SIG-M5 treated with dmso at 0.1 percent for 504 hours (cell line): ENCODE measurements around the gene MICAL3.
"Not testable (repeated sequence)": the region's sequence is repeated elsewhere in the genome, so short reads cannot be mapped to it uniquely, and the experiment has no call there.

Experiments
- DNase-seq: peaks from one replicate; lab custom pipeline; 2025; ENCODE audit not compliant: unreplicated experiment; lab: John Stamatoyannopoulos, UW

MICAL3 gene

DNA sequence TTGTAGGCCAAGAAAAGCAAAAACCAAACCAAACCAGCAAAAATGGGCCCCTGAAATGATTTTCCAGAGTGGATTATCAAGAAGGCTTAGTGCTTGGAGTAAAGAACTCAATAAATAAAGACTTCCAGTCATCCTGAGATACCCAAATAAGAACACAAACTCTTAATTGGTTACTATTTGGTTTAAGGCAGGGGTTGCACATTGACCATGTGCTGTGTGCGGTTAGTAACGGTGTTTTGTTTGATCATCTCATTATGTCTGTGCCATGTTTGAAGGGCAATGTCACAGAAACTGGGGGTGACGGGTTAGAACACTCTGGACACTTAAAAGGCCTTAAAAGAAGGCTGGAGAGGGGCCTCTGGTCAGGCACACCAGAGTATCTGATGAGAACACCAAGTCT lies 9.7 kb upstream of the MICAL3 start:
- no peak for DNase-seq

DNA sequence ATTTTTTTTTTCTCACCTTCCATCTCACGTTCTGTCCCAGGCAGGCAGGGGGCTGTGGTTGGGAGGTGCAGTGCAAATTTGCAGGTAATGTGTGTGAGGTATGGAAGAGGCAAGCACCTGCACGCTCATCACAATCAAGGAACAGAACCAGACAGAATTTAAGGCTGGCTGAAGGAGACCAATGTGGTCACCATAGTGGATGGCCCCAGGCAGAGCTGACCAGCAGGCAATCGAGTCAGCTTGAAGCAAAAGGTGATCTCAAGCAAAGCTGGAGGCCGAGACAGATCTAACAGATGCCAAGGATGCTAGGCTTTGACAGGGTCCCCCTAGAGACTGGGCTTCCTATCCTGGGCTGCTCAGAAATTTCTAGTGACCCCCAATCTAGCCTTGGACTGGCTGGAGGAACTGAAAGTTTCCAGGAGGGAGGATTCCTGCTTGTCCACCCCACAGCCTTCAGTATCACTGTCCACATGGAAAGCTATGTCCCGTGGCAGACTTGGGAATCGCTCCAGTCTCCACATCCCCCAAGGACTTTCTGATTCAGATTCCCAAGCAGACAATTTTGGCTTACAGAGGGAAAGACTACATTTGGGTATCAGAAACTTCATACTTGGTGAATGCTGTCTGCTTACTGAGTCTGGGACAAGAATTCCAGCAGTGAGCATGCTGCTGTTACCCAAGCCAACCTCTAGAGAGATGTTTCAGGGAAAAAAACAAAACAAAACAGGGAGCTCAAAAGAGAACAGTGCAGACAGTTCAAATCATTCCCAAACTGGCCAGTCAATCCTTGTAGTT lies 9.0 kb upstream of the MICAL3 start:
- DNase-seq = no peak

DNA sequence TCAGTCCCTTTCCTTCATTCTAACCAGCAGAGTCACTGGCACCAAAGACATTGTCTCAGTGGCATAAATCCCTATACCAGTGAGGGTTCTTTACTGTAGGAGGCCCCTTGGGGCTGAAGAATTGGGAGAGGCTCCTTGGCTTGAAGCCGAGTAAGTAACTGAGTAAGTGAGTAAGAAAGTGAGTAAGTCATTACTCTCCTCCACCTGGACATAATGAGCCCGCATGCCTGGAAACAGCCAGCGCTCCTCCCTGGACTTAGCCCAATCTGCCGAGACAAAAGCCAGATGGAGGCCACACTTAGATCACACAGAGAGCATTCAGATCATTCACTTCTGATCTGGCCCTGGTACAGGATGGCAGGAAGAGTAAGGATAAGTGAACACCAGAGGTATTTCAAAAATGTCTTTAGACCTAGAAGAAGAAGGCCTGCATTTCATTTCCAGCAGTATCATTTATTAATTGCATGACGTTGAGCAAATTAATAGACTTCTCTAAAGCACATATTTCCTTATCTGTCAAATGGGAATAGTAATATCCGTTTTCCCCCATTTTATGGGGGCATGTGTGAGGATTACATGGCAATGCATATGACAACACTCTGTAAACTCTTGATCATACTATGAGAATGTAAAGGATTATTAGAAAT lies 8.2 kb upstream of the MICAL3 start:
- no peak for DNase-seq

DNA sequence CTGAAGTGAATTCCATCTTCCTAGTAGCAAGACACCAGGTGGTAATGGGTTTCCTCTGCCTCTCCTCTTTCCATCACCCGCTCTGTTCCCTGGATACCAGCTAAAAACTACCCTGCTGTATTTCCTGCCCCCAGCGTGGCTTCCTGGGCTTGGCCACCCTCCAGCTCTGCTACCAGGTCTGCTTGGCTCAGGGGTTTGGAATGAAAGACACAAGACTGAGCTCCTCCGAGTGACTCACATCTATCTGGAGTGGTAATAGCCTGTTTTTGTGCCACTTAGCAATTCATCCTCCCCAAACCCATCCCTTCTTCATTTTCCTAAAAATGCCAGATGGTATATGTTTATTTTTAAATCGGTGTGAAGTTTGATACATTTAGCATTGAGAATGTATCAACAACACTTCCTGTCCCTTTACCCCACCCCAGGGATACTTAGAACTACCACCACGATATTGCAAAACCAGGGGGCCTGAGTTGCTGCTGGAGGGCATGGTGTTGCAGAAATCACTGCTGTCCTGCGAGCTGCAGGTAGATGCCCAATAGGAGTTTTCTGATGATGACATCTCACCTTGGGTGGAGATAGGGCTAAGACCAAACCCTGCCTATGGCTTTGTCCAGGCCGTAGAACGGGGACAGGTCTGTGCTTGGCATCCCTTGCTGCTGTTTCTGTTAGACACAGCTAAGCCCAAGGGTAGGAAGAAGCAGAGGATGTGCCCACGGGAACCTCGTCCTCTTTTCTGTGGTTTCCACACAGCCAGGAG lies 7.5 kb upstream of the MICAL3 start:
- DNase-seq = no peak

DNA sequence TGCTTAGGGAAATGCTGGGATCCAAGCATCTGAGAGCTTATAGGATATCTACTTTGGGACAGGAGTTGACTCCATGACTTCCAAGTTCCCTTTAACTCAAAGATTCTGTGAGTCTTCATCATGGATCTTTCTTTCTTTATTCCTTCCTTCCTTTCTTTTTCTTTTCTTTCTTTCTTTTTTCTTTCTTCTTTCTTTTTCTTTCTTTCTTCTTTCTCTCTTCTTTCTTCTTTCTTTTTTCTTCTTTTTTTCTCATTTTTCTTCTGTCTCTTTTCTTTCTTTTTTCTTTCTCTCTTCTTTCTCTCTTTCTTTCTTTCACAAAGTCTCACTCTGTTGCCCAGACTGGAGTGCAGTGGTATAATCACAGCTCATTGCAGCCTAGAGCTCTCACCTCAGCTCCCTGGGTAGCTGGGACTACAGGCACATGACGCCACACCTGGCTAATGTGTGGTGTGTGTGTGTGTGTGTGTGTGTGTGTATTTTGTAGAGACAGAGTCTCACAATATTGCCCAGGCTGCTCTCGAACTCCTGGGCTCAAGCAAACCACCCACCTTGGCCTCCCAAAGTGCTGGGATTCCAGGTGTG lies 5.4 kb upstream of the MICAL3 start:
- no peak for DNase-seq

DNA sequence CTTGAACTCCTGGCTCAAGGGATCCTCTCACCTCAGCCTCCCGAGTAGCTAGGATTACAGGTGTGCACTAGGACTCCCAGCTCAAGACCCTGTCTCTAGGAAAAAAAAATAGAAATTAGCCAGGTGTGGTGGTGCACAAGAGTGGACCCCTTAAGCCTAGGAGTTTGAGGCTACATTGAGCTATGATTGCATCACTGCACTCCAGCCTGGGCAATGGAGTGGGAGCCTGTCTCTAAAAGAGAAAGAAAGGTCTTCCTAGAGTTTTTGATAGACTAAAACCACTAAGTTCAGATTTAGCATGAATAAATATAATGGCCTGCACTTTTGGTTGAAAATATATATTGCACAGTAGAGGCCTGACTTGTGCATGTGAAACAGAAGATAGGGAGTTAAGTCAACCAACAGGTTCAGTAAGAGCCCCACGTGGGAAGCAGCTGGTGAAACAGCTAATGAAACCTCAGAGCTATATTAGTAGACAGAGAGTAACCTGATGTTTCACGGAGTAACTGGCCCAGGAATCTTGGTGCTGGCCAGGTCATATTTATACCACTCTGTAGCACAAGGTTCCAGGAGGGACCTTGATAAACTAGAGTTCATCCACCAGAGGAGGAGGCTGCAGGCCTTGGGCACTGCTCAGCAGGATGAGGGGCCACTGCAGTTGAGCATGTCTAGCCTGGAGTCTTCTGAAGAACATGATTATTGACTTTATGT lies 4.6 kb upstream of the MICAL3 start:
- no peak for DNase-seq

DNA sequence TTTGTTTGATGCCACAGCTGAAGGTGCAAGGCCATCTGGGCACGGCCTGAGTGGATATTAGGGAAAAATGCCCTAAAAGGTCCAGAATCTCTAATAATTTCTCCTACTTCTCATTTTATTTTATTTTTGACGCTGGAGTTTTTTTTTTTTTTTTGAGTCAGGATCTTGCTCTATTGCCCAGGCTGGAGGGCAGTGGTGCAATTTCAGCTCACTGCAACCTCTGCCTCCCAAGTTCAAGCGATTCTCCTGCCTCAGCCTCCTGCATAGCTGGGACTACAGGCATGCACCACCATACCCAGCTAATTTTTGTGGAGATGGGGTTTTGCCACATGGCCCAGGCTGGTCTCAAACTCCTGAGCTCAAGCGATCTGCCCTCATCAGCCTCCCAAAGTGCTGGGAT lies 1.5 kb upstream of the MICAL3 start:
- not testable (repeated sequence) for DNase-seq

DNA sequence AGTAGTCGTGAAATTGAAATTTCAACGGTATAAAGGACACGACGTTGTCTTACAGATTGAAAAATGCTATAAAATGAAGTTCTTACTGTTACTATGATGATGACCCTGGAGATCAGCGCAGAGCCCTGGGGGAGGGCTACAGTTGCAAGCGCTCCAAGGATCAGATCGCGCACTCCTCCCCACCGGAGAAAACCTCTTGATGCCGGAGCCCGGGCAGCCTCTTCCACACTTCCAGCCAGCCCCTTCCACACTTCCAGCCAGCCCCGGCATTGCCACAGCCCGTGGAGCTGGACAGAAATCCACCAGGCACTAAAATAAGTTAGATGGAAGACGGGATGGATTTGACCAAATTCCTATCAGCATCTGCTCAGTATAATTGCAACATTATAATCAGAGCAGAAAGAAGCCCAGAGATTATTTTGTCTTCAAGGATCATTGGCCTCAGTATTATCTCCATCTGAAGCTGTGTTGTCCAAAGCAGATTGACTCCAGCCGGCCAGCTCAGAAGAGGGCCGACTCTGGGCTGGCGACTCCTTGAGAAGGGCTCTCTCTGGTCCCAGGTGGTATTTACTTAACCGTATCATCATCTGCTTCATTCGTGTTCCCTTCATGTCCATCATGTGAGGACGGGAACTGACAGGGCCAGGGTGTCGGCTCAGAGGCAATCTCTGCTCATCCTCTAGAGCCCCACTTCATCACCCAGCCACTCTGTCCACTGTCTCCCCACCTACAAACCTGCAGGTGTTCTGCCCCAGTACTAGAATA lies 777 bp upstream of the MICAL3 start:
- no peak for DNase-seq

DNA sequence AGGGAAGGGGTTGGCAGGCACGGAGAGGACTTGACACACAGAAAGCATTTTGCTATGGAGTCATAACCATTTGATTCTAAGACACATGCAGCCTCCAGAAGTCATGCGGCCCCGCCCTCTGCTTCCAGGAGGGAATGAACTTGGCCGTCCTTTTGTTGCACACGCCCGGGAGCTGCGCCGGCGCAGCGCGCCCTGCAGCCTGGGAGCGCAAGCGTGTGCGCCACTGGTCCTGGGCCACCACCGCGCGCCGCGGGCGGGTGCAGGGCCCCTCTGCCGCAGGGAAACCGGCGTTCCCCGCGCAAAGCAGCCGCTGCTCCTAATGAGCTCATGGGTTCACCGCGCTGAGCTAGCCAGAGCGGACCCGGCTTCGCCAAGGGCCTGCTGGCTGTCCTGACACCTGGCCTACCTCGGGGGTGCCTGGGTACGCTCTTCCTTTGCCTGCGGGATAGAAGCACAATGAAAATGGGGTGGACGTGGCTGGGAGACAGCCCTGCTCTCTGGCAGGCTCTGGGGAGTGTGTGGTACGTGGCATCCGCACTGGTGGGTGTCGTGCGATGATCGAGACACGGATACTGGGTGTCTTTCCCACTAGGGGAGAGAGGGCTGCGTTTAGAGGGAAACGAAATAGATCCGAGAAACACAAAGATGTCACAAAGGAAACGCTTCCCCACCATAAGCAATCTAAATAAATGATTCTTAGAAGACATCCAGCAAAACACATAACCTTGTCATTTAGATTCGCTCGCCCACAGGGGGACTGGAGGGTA lies 669 bp downstream of the MICAL3 start:
- peak; percentile 25 for DNase-seq

DNA sequence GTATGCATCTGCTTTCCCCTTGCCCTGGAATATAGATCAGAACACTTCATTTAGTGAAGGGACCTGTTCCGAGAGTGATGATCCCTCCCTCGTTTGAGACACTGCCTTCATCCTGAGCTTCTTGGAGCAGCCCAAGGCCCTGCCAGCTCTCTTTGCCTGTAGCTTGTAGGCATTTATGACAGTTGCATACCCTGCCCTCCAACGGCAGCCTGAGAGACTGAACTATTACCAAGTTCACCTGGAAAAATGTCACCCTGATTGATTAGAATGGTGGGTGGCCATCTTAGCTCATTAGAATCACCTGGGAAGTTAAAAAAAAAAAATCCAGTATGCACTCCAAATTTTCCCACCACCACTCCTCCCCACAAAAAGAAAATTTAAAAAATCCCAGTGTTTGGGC lies 1.5 kb downstream of the MICAL3 start:
- DNase-seq = no peak

DNA sequence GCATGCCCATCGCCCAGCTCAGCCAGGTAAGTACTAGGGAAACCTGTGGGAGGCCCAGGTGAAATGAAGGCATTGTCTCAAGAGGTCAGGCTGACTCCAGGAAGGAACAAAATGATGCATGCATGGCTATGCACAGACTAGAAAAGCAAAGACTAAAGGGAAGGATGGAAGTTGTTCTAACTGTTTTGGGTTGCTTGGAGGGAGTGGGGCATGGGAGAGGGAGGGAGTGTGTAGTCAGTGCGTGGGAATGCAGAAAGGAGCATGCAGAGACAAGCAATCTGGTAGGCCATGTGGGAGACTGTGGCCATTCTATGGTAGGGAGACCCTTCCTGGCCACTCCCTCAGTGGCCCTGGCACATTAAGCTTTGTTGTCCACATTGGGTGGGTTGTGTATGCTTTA lies 2.9 kb downstream of the MICAL3 start:
- DNase-seq = no peak

DNA sequence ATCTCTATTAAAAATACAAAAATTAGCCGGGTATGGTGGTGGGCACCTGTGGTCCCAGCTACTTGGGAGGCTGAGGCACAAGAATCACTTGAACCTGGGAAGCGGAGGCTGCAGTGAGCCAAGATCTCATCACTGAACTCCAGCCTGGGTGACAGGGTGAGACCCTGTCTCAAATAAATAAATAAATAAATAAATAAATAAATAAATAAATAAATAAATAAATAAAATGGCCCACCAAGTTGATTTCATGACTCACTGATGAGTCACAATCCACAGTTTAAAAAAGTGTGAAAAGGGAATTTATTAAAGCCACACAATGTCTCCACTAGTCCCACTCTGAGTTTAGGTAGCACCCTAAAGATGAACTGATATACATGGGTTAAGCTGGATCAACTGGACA lies 3.6 kb downstream of the MICAL3 start:
- DNase-seq = not testable (repeated sequence)

DNA sequence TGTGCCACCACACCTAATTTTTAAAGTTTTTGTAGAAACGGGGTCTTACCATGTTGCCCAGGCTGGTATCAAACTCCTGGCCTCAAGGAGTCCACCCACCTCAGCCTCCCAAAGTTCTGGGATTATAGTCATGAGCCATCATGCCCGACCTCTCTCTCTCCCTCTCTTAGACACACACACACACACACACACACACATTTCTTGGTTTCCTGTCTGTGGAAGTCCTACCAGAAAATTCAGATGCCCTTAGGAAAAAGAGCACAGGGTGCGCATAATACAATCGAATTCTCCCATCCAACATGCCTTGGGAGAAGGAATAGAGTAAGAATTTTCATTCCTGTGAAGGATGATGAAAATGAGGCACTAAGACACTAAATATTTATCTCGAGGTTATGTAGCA lies 10.4 kb downstream of the MICAL3 start:
- DNase-seq = no peak

DNA sequence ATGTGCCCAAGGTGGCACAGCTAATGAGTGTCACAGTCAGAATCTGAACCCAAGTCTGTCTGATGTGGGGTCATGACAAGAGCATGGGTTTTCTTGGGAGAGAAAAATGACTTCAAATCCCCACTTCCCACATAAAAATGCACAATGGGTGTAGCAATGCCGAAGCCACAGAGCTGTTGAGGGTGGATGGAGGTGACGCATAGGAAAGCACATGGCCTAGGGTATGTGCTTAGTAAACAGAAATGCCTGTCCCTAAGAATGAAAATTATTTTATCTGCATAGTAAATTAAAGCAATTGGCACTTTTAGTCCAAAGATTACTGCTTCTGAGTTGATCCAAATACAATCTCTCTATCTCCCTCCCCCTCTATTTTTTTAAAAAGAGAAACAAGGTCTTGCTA lies 10.9 kb downstream of the MICAL3 start:
- no peak for DNase-seq

DNA sequence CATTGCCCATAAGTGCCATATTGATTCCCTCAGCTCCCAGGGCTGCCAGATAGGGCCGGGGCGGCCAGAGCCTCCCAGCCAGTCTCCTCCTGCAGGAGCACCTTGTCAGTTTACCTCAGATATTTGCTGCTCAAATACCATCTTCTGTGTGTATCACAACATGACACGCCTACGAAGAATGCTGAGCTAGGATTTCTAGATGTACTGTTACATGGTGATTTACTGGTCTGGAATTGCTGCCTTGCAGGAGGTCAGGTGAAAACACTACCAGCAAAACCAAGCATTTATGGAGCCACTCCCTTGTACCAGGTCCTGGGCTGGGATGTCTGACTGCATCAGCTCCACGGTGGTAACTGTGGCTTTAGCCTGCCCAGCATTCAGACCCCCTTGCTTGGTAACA lies 11.8 kb downstream of the MICAL3 start:
- DNase-seq = no peak

DNA sequence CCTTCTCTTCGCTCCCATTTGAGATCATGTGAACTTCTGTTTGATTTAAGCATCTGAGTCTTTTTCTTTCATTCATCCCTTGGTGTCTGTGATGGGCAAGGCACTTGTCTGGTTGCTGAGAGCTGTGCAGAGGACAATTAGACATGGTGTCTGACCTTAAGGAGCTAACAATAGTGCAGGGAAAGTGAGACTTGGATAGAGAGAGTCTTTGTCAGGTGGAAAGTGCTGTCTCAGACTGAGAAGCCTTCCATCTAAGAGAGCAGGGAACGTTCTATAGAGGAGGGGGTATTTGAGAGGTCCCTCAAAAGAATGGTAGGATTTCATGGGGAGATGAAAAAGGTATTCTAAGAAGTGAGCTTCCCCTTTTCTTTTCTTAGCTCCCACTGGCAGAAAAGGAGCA lies 14.1 kb downstream of the MICAL3 start:
- DNase-seq = no peak

DNA sequence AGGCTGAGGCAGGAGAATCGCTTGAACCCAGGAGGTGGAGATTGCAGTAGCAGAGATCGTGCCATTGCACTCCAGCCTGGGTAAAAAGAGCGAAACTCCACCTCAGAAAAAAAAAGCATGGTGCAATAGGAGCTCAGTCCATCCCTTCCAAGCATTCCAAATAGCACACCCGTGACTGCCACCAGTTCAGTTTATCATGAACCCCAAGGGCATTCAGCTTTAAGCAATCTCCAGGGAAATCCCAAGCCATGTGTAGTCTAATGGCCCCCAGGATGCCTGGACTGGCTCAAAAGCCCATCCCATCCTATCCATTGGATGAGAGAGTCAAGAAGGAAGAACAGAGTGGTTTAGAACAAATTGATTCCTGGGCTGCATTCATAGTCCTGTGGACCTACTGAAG lies 16.2 kb downstream of the MICAL3 start:
- no peak for DNase-seq

DNA sequence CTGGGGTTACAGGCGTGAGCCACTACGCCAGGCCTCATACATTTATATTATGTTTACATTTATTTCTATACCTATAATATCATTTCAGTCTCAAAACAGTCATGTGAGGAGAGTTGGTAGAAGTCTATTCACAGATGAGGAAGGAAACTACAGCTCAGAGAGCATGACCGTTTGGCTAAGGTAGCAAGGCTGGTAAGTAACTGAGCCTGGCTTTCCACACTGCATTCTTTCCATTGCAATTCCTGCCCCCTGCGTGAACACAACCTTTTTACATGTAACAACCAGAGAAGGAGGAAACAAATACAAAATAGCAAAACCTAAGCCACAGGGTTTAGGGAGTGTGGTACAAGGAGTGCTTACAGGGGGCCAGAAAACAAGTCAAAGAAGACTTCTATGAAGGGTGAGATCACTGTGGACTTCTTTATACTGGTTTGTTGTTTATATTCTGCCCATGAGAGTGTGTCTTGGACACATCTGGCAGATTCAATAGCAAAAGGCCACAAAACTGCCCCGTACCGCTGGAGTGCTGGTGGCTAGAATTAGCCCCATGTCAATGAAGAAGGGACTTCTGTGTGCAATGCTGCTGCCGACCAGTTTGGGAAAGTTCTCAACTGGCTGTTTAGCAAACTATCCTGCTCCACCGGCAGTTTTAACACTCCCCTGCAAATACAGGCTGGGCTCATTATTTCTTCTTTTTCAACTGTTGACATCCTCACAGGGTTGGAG lies 19.0 kb downstream of the MICAL3 start:
- DNase-seq = no peak

DNA sequence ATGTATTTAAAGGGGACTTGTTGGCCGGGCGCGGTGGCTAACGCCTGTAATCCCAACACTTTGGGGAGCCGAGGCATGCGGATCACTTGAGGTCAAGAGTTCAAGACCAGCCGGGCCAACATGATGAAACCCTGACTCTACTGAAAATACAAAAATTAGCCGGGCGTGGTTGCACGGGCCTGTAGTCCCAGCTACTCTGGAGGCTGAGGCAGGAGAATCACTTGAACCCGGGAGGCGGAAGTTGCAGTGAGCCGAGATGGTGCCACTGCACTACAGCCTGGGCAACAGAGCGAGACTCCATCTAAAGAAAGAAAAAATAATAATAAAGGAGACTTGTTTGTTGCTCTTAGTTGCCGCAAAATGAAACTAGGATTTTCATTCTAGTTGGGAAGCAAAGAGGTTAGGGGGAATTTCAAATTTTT lies 22.5 kb downstream of the MICAL3 start:
- not testable (repeated sequence) for DNase-seq
